Measurements from ENCODE around the gene TIMP2. TPM values are rescaled to one million over a fixed set of nuclear protein-coding genes. Genes with fewer than 3 reads are reported as not detected.

The TIMP2 gene
- total and polyA plus RNA-seq, 2 of the 8 experiments (the other 6 are each of a cell fraction or from before 2014, with no cell fraction given) = 18.2 to 43.3 TPM

- Histone ChIP-seq H3K23me2 (ENCODE audit: low read depth, low read length) (0 out of 2 replicates have a peak, but pooled peaks cover 1% of the 10 kb centered on the region), H3K4me2 (ENCODE audit: insufficient read depth in 1 of 2, low read depth in 2 of 2, low read length in 2 of 2) (no peak overlapping the region), H3K56ac (replicated peaks; ENCODE audit: insufficient read length, low read depth, low read length) (no peak overlapping the region), H3K9ac (replicated peaks in 1 of 4; ENCODE audit: extremely low read depth in 1 of 4, low read depth in 3 of 4, low read length in 3 of 4) (no peak overlapping the region), H3K27me3 (replicated peaks in 1 of 4; ENCODE audit: control insufficient read depth in 3 of 4, extremely low read depth in 1 of 4, insufficient read depth in 3 of 4, low read length in 3 of 4) (no peaks in the 10 kb centered on the region), H3K14ac (ENCODE audit: insufficient read length) (no peak overlapping the region), H3K9me3 (ENCODE audit: insufficient read depth in 2 of 2, low read depth in 1 of 2, low read length in 1 of 2) (peaks cover 10 to 15% of the 10 kb centered on the region in 2 experiments; a peak in 3 of 4 replicates), H3K4me3 (ENCODE audit: extremely low read depth in 1 of 4, insufficient read depth in 2 of 4, low read depth in 3 of 4, low read length in 4 of 4) (no peak overlapping the region), H3K23ac (ENCODE audit: insufficient read length) (no peak overlapping the region), H2AK5ac (ENCODE audit: low read depth, low read length) (no peak overlapping the region), H3K4ac (replicated peaks; ENCODE audit: insufficient read length, low read depth, low read length) (no peak overlapping the region), H3K36me3 (ENCODE audit: control insufficient read depth in 2 of 4, insufficient read depth in 4 of 4, low read length in 3 of 4) (no peaks in the 10 kb centered on the region), H2BK20ac (ENCODE audit: low read length) (peak overlapping the region; percentile 61; the same call in 1 of the 2 replicates), H2BK5ac (ENCODE audit: low read depth, low read length) (no peak overlapping the region), H4K20me1 (replicated peaks in 1 of 2; ENCODE audit: control insufficient read depth in 1 of 2, insufficient read depth in 2 of 2, low read length in 2 of 2) (no peaks in the 10 kb centered on the region), H3K18ac (ENCODE audit: extremely low read depth, low read length) (no peak overlapping the region), H3K4me1 (replicated peaks in 1 of 4; ENCODE audit: control insufficient read depth in 3 of 4, insufficient read depth in 4 of 4, low read length in 3 of 4) (peaks cover 0 to 7% (median under 1%) of the 10 kb centered on the region in 4 experiments; a peak in 3 of 7 replicates), H2BK12ac (ENCODE audit: low read depth, low read length) (no peak overlapping the region), H3K79me1 (ENCODE audit: low read depth, low read length) (no peaks in the 10 kb centered on the region), H4K91ac (replicated peaks; ENCODE audit: insufficient read length, low read length) (no peak overlapping the region), H2BK15ac (ENCODE audit: low read length) (no peak overlapping the region), H3K79me2 (ENCODE audit: control insufficient read depth in 1 of 2, insufficient read depth in 2 of 2, low read length in 2 of 2) (no peaks in the 10 kb centered on the region), H2BK120ac (replicated peaks; ENCODE audit: low read depth, low read length) (no peak overlapping the region), H2AFZ (ENCODE audit: low read length) (peak overlapping the region; percentile 49; the same call in 1 of the 2 replicates), H4K5ac (ENCODE audit: insufficient read length, low read depth, low read length) (no peak overlapping the region), H3K27ac (ENCODE audit: low read depth, low read length) (no peak overlapping the region), H4K8ac (ENCODE audit: extremely low read depth, insufficient read depth, low read length) (no peak overlapping the region)
- WGBS, 2 experiments (ENCODE audit: extremely low coverage in 1 of 2, insufficient coverage in 1 of 2, insufficient read length in 1 of 2, insufficient replicate concordance in 2 of 2, low coverage in 1 of 2, low lambda C conversion rate in 2 of 2, missing lambda C conversion rate in 1 of 2) = 78% methylated on average over 12 of the region's 12 CpGs; no CpG with 5 or more reads in 1 of the 2 experiments
- DNase-seq (ENCODE audit: low read depth in 1 of 2, low spot score in 2 of 2) (no peak), FAIRE-seq (no peak)
- ChIA-PET CTCF (ENCODE audit: partially characterized antibody) (interaction anchor here (0.7 to 4.2 kb wide), 7 partner anchors 9 to 629 kb away, joined by 3 to 18 read pairs (median 8); no protein-coding TSS in a partner anchor), POLR2A (ENCODE audit: partially characterized antibody) (interaction anchor here (3.3 kb wide), 1 partner anchor 14 kb away, joined by 10 read pairs; no protein-coding TSS in a partner anchor)
- TF ChIP-seq BACH1 (IDR thresholded peaks at IDR 0.05; ENCODE audit: low read length) = no peak
- no peak for TF ChIP-seq CTBP2 (IDR thresholded peaks at IDR 0.05; ENCODE audit: borderline replicate concordance, insufficient read depth, insufficient read length, low read length)
- TF ChIP-seq SIN3A (conservative IDR thresholded peaks at IDR 0.05 in 1 of 2, IDR thresholded peaks at IDR 0.05 in 1 of 2; ENCODE audit: low read depth in 1 of 2, low read length in 2 of 2) = no peak
- TF ChIP-seq HDAC2 (IDR thresholded peaks at IDR 0.05; ENCODE audit: borderline replicate concordance in 1 of 2, low read depth in 2 of 2, low read length in 2 of 2) = no peak
- no peak for TF ChIP-seq SUZ12 (IDR thresholded peaks at IDR 0.05; ENCODE audit: low read length)
- no peak for TF ChIP-seq GABPA (IDR thresholded peaks at IDR 0.05; ENCODE audit: borderline replicate concordance, insufficient read depth, low read length)
- TF ChIP-seq, protein P1, sequence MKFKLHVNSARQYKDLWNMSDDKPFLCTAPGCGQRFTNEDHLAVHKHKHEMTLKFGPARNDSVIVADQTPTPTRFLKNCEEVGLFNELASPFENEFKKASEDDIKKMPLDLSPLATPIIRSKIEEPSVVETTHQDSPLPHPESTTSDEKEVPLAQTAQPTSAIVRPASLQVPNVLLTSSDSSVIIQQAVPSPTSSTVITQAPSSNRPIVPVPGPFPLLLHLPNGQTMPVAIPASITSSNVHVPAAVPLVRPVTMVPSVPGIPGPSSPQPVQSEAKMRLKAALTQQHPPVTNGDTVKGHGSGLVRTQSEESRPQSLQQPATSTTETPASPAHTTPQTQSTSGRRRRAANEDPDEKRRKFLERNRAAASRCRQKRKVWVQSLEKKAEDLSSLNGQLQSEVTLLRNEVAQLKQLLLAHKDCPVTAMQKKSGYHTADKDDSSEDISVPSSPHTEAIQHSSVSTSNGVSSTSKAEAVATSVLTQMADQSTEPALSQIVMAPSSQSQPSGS (IDR thresholded peaks at IDR 0.05; ENCODE audit: low read length) = no peak
- no peak for TF ChIP-seq POLR2A (IDR thresholded peaks at IDR 0.05; ENCODE audit: control extremely low read depth in 1 of 2, low read depth in 2 of 2, low read length in 2 of 2)
- TF ChIP-seq SIX5 (IDR thresholded peaks at IDR 0.05; ENCODE audit: low read depth, low read length) = no peak
- TF ChIP-seq EGR1 (IDR thresholded peaks at IDR 0.05; ENCODE audit: borderline replicate concordance, low read depth, low read length) = no peak
- no peak for TF ChIP-seq SRF (IDR thresholded peaks at IDR 0.05; ENCODE audit: low read depth, low read length)
Measured at GRCh38 chr17:78951967-78952551, 26.9 kb upstream of the TIMP2 start.

Measured in H1 (cell line).